ENCODE data around the gene XRCC6. TPM values are rescaled to one million over a fixed set of nuclear protein-coding genes. Genes with fewer than 3 reads are reported as not detected.
A peak's percentile ranks its signal among the peaks of the same experiment; 100 is the strongest.
"Not testable (repeated sequence)": the region's sequence is repeated elsewhere in the genome, so short reads cannot be mapped to it uniquely, and the experiment has no call there.

The XRCC6 gene
- polyA plus RNA-seq, 1 donor from 2014 or later: 377 TPM

GRCh38 chr22:41620589-41621098 is 451 bp upstream of the XRCC6 start, which contains the start of gene DESI1:
Gene DESI1, minus strand, starts transcription at chr22:41621043. Its CDS starts 204 bp downstream, at chr22:41620839.
- Mint-ChIP-seq H3K27me3 (no peaks in the 10 kb centered on the region), H3K9me3 (no peaks in the 10 kb centered on the region), H3K27ac (peak within 1 kb of the TSS; percentile 91 to 98 (median 97)), H3K4me3 (peak within 1 kb of the TSS; percentile 93 to 98 (median 96)), H3K4me1 (peaks cover 18 to 31% (median 18%) of the 10 kb centered on the region in 3 donors), H3K36me3 (no peaks in the 10 kb centered on the region)

DNA sequence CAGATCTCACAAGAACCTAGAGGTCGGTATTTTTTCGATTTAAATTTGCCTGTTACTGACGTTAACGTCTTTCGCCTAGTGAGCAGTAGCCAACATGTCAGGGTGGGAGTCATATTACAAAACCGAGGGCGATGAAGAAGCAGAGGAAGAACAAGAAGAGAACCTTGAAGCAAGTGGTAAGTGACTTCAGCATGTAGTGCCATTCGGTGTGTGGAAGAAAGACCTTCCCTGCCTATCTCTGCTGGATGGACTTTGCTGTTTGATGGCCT is 750 bp downstream of the XRCC6 start:
- Mint-ChIP-seq H3K27ac (peak overlapping the region; percentile 91 to 98 (median 97)), H3K27me3 (no peaks in the 10 kb centered on the region), H3K4me3 (peak overlapping the region; percentile 93 to 98 (median 96)), H3K36me3 (no peaks in the 10 kb centered on the region), H3K9me3 (no peaks in the 10 kb centered on the region), H3K4me1 (peaks cover 18 to 31% (median 18%) of the 10 kb centered on the region in 3 donors)

DNA sequence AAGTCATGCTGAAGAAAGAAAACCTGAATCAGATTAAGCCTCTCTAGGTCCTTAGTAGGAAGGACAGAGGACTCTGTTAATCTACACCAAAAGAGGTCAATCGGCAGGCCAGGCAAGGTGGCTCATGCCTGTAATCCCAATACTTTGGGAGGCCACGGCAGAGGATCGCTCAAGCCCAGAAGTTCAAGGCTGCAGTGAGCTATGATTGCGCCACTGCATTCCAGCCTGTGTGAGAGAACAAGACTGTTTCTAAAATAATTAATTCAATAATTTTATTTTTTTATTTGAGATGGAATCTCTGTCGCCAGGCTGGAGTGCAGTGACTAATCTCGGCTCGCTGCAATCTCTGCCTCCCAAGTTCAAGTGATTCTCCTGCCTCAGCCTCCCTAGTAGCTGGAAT is 4.5 kb downstream of the XRCC6 start:
- H3K36me3 Mint-ChIP-seq: peaks cover 5% of the 10 kb centered on the region
- H3K27ac Mint-ChIP-seq: peak overlapping the region in 1 of 3 donors; percentile 23
- H3K4me3 Mint-ChIP-seq: peak overlapping the region in 1 of 4 donors; percentile 16
- no peaks in the 10 kb centered on the region for H3K9me3 Mint-ChIP-seq
- H3K27me3 Mint-ChIP-seq: no peaks in the 10 kb centered on the region
- peaks cover 6 to 20% (median 9%) of the 10 kb centered on the region in 3 donors for H3K4me1 Mint-ChIP-seq

- H3K9me3 Mint-ChIP-seq, H3K27ac Mint-ChIP-seq, H3K4me3 Mint-ChIP-seq, H3K36me3 Mint-ChIP-seq, H3K27me3 Mint-ChIP-seq: not testable (repeated sequence)
- peaks cover 3 to 12% (median 6%) of the 10 kb centered on the region in 3 donors for H3K4me1 Mint-ChIP-seq
Measured at GRCh38 chr22:41631115-41631514, 10.0 kb downstream of the XRCC6 start.

DNA sequence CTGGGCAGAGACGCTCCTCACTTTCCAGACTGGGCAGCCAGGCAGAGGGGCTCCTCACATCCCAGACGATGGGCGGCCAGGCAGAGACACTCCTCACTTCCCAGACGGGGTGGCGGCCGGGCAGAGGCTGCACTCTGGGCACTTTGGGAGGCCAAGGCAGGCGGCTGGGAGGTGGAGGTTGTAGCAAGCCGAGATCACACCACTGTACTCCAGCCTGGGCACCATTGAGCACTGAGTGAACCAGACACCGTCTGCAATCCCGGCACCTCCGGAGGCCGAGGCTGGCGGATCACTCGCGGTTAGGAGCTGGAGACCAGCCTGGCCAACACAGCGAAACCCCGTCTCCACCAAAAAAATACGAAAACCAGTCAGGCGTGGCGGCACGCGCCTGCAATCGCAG is 10.5 kb downstream of the XRCC6 start:
- H3K27ac Mint-ChIP-seq, H3K9me3 Mint-ChIP-seq, H3K36me3 Mint-ChIP-seq, H3K4me3 Mint-ChIP-seq, H3K27me3 Mint-ChIP-seq: not testable (repeated sequence)
- H3K4me1 Mint-ChIP-seq: peaks cover 3 to 12% (median 6%) of the 10 kb centered on the region in 3 donors

GRCh38 chr22:41634610-41635009 is 13.5 kb downstream of the XRCC6 start:
- not testable (repeated sequence) for H3K4me3 Mint-ChIP-seq, H3K9me3 Mint-ChIP-seq, H3K27me3 Mint-ChIP-seq, H3K36me3 Mint-ChIP-seq, H3K27ac Mint-ChIP-seq, H3K4me1 Mint-ChIP-seq

DNA sequence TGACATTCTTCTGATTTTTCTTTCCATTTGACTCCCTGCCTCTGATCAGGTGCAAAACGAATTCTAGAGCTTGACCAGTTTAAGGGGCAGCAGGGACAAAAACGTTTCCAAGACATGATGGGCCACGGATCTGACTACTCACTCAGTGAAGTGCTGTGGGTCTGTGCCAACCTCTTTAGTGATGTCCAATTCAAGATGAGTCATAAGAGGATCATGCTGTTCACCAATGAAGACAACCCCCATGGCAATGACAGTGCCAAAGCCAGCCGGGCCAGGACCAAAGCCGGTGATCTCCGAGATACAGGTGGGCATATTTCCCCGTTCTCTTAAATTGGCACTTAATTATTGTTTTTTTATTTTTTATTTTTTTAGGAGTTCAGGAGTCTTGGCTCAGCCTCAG is 15.4 kb downstream of the XRCC6 start:
- no peaks in the 10 kb centered on the region for H3K27me3 Mint-ChIP-seq
- H3K9me3 Mint-ChIP-seq: no peaks in the 10 kb centered on the region
- no peak overlapping the region for H3K27ac Mint-ChIP-seq
- H3K4me3 Mint-ChIP-seq: no peak overlapping the region
- H3K4me1 Mint-ChIP-seq: peaks cover 0 to 6% (median 4%) of the 10 kb centered on the region in 3 donors
- peaks cover 1% of the 10 kb centered on the region for H3K36me3 Mint-ChIP-seq

DNA sequence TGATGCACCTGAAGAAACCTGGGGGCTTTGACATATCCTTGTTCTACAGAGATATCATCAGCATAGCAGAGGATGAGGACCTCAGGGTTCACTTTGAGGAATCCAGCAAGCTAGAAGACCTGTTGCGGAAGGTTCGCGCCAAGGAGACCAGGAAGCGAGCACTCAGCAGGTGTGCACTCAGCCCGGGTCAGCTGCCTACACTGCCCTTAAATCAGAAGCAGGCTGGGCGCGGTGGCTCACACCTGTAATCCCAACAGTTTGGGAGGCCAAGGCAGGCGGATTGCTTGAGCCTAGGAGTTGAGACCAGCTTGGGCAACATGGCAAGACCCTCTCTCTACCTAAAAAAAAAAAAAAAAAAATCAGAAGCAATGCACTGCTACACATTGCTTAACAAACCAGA is 16.5 kb downstream of the XRCC6 start:
- peak overlapping the region in 1 of 4 donors; percentile 27 for H3K4me3 Mint-ChIP-seq
- not testable (repeated sequence) for H3K9me3 Mint-ChIP-seq, H3K27me3 Mint-ChIP-seq, H3K36me3 Mint-ChIP-seq, H3K27ac Mint-ChIP-seq, H3K4me1 Mint-ChIP-seq

- no peak overlapping the region for H3K4me3 Mint-ChIP-seq
- no peaks in the 10 kb centered on the region for H3K36me3 Mint-ChIP-seq
- H3K4me1 Mint-ChIP-seq: peaks cover 0 to 6% (median 5%) of the 10 kb centered on the region in 3 donors
- peaks cover 0 to 2% (median 0%) of the 10 kb centered on the region in 3 donors for H3K9me3 Mint-ChIP-seq
- H3K27me3 Mint-ChIP-seq: no peaks in the 10 kb centered on the region
- H3K27ac Mint-ChIP-seq: no peak overlapping the region
Measured at GRCh38 chr22:41638124-41638523, 17.0 kb downstream of the XRCC6 start.

GRCh38 chr22:41638748-41639147 is 17.7 kb downstream of the XRCC6 start:
- H3K27me3 Mint-ChIP-seq: no peaks in the 10 kb centered on the region
- peaks cover 0 to 2% (median 0%) of the 10 kb centered on the region in 3 donors for H3K9me3 Mint-ChIP-seq
- no peak overlapping the region for H3K27ac Mint-ChIP-seq
- peaks cover 0 to 6% (median 4%) of the 10 kb centered on the region in 3 donors for H3K4me1 Mint-ChIP-seq
- no peaks in the 10 kb centered on the region for H3K36me3 Mint-ChIP-seq
- H3K4me3 Mint-ChIP-seq: no peak overlapping the region

- no peaks in the 10 kb centered on the region for H3K36me3 Mint-ChIP-seq
- H3K9me3 Mint-ChIP-seq: peaks cover 0 to 2% (median 0%) of the 10 kb centered on the region in 3 donors
- H3K4me1 Mint-ChIP-seq: peaks cover 0 to 4% (median 0%) of the 10 kb centered on the region in 3 donors
- H3K27ac Mint-ChIP-seq: peak overlapping the region in 2 of 3 donors; percentile 25 to 39
- H3K4me3 Mint-ChIP-seq: no peak overlapping the region
- no peaks in the 10 kb centered on the region for H3K27me3 Mint-ChIP-seq
Measured at GRCh38 chr22:41641854-41642253, 20.8 kb downstream of the XRCC6 start.

DNA sequence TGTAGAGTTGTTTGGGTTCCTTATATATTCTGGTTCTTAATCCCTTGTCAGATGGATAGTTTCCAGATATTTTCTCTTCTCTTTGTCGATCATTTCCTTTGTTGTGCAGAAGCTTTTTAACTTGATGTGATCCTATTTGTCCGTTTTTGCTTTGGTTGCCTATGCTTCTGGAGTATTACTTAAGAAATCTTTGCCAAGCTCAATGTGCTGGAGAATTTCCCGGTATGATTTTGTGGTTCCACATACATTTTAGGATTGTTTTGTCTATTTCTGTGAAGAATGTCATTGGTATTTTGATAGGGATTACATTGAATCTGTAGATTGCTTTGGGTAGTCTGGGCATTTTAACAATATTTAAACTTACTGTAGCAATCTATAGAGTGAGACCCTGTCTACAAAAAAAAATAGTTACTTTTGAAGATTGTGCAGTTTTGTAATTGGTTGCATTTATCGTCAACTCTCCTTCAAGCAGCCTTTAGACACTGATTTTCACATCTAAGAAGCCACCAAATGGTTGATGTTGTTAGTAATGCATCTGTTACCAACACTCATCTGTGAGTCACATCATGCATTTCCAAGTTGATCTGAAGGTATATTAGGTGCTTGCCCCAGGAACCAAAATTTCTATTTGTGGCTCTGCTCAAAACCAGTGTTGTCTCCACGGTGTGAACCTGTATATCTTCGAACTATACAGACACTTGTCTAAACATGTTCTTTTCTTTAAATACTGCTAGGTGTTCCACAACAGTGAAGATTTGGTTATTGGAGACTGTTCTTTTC is 21.4 kb downstream of the XRCC6 start:
- no peak overlapping the region for H3K27ac Mint-ChIP-seq
- peaks cover 0 to 2% (median 0%) of the 10 kb centered on the region in 3 donors for H3K9me3 Mint-ChIP-seq
- no peak overlapping the region for H3K4me3 Mint-ChIP-seq
- no peaks in the 10 kb centered on the region for H3K27me3 Mint-ChIP-seq
- no peaks in the 10 kb centered on the region for H3K36me3 Mint-ChIP-seq
- H3K4me1 Mint-ChIP-seq: peaks cover 0 to 4% (median 0%) of the 10 kb centered on the region in 3 donors

- Mint-ChIP-seq H3K27me3 (no peaks in the 10 kb centered on the region), H3K4me1 (peaks cover 0 to 4% (median 0%) of the 10 kb centered on the region in 3 donors), H3K4me3 (no peak overlapping the region), H3K27ac (no peak overlapping the region), H3K36me3 (no peaks in the 10 kb centered on the region), H3K9me3 (no peaks in the 10 kb centered on the region)
Measured at GRCh38 chr22:41647771-41648170, 26.7 kb downstream of the XRCC6 start.

GRCh38 chr22:41648432-41648831 is 27.3 kb downstream of the XRCC6 start:
- no peak overlapping the region for H3K27ac Mint-ChIP-seq
- H3K4me3 Mint-ChIP-seq: no peak overlapping the region
- H3K27me3 Mint-ChIP-seq: no peaks in the 10 kb centered on the region
- peaks cover 0 to 4% (median 0%) of the 10 kb centered on the region in 3 donors for H3K4me1 Mint-ChIP-seq
- H3K36me3 Mint-ChIP-seq: no peaks in the 10 kb centered on the region
- no peaks in the 10 kb centered on the region for H3K9me3 Mint-ChIP-seq

DNA sequence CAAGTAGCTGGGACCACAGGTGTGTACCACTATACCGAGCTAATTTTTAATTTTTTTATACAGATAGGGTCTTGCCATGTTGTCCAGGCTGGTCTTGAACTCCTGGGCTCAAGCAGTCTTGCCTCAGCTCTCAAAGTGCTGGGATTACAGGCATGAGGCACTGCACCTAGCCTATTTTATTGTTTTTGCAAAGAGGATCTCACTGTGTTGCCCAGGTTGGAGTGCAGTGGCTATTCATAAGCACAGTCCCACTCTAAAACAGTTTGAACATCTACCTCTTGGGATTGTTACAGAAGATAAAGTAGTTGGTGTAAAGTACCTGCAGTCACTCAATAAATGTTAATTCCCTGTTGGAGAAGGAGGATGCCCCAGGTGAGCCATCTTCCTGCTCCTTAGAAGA is 29.1 kb downstream of the XRCC6 start:
- no peaks in the 10 kb centered on the region for H3K36me3 Mint-ChIP-seq
- H3K4me3 Mint-ChIP-seq: no peak overlapping the region
- H3K9me3 Mint-ChIP-seq: no peaks in the 10 kb centered on the region
- no peaks in the 10 kb centered on the region for H3K27me3 Mint-ChIP-seq
- no peak overlapping the region for H3K27ac Mint-ChIP-seq
- peaks cover 0 to 4% (median 0%) of the 10 kb centered on the region in 3 donors for H3K4me1 Mint-ChIP-seq

GRCh38 chr22:41650821-41651220 is 29.7 kb downstream of the XRCC6 start:
- Mint-ChIP-seq H3K9me3 (no peaks in the 10 kb centered on the region), H3K4me1 (peaks cover 0 to 4% (median 0%) of the 10 kb centered on the region in 3 donors), H3K4me3 (no peak overlapping the region), H3K27ac (no peak overlapping the region), H3K36me3 (no peaks in the 10 kb centered on the region), H3K27me3 (no peaks in the 10 kb centered on the region)

All from IgD-negative memory B cell (primary cell).